Cerebellar cortex (tissue), 1 donor: ENCODE results near the gene KDM4D.
A peak's percentile ranks its signal among the peaks of the same experiment; 100 is the strongest.
"Not testable (repeated sequence)": the region's sequence is repeated elsewhere in the genome, so short reads cannot be mapped to it uniquely, and the experiment has no call there.

Experiments used
- DNase-seq: peaks from one replicate; pipeline ENCODE4 v3.0.0-alpha.2; 2015; ENCODE audit warnings: low spot score

Gene KDM4D

DNA sequence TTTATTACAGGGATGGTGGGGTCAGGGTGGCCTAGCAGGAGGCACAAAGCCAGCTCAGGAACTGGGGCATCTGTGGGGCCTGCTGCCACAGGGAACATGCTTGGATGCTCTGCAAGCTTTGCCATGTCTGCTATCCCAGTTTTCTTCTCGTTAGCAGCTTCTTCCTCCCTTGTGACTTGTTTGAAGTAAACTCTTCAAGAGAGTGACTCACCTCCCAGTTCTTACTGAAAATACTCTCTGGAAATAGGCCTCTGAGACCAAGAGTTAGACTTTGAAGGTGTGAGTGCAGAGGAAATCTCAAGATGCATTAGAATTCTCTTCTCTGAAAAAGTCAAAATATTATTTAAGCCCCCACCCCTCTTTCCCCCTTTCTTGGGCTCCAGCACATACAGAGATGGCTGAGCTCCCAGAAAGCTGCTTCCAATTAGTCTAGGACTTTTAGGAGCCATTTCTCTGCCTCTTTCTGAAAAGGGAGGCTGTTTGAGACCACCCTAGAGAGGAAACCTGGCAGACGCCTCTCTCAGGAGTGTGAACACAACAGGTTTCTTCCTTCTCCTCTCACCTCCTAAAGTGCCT, 15.3 kb upstream of the KDM4D start:
- DNase-seq, result no peak

DNA sequence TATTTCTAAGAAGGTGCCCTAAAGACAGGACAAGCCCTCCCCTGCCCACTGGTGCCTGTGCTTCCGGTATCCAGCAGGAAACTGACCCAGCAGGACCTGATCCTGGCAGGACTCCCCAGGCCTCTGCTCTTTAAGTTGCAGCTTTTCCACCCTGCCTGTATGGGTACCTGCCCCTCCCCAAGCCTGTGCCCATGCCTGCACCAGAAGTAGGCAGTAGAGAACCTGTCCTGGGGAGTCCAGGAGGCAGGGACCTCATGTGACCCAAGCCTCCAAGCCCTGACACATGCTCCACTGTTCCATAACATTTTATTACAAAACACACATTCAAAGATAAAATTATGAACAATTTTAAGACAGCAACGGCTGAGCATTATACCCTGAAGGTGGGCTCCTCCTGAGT, 14.3 kb upstream of the KDM4D start:
- no peak for DNase-seq

DNA sequence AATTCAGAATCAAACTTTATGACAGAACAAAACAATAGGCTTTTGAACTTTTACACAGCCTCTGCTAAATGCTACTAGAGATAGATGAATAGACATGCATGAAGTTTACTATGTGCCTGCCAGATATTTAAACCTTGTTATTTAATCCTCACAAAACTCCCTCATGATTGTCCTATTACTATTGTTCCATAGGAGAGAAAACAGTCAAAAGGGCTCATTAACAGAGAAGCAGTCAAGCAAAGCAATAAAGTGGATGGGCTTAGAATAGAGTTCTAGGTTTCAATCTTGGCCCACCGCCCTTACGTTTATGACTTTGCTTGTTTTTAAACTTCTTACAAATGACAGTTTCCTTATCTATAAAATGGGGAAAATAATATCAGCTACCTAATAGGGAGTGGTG, 13.0 kb upstream of the KDM4D start:
- no peak for DNase-seq

DNA sequence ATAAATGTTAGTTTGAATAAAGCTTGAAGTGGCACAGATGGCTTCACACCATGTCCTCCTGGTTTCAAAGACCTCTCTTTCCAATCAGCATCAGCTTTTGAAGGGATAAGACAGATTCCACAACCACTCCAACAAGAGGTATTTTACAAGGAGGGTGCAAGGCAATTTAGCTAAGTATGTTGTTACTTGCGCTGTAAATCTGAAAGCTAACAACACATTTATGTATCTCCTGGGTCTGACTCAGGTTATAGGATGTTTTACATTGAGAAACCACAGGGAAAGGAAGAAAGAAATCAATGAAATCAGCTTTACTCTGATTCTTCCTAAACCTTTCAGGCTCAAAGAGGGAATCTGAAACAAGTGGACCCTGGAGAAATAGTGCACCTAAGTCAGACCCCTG, 12.3 kb upstream of the KDM4D start:
- DNase-seq, result no peak

DNA sequence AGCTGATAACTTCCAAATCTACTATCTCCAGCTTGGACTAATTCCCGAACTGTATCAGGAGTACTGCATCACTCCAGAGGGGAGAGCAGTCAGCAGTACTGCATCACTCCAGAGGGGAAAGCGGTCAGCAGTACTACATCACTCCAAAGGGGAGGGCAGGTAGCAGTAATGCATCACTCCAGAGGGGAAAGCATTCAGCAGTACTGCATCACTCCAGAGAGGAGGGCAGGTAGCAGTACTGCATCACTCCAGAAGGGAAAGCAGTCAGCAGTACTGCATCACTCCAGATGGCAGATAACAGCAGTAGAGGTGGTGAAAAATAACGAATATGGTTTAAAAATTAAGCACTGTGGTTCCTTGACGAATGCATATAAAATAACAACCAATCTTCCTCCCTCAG, 8.6 kb upstream of the KDM4D start:
- no peak for DNase-seq

DNA sequence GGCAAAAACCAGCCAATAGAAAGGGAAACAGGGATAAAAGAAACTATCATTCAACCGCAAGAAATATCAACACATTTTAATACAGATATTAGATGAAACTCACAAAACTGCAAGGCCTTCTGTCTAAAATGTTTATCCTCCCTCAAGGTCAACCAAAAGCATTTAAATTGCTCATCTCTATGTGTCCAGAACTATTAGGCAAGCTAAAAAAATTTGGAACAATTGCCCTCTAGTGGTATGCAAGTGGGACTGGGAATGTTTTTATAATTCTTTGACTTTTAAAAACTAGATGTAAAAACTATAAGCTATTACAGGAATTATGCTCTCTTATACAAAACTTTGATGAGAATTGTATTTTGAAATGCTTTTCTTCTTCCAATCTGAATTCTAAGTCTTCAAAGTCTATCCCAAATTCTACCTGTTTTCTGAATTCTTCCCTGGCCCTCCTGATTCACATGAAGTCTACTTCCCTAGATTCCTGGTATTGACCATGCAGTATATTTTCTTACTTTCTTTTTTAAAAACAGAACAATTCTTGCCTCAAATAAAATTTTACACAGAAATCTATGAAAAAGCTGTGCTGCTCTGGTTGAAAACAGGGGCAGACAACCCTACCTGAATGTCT, 5.1 kb upstream of the KDM4D start:
- DNase-seq, result peak; percentile 22

DNA sequence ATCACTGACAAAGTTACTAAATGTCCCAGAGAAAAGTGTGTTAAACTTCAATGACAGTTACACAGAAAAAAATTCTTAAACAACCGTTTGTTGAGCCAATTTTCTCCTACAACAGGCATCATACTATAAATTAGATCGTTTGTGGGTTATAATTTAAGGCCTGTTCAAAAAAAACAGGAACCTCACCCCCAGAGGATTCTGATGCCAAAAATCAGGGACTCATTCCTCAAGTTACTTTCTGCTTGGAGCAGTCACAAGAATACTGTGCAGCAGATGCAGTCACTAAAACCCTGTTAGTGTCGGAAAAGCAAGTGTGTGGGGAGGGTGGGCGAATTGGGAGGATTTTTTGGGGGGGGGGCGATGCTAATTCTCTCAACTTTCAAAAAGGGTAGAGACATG, 810 bp upstream of the KDM4D start:
- no peak for DNase-seq

DNA sequence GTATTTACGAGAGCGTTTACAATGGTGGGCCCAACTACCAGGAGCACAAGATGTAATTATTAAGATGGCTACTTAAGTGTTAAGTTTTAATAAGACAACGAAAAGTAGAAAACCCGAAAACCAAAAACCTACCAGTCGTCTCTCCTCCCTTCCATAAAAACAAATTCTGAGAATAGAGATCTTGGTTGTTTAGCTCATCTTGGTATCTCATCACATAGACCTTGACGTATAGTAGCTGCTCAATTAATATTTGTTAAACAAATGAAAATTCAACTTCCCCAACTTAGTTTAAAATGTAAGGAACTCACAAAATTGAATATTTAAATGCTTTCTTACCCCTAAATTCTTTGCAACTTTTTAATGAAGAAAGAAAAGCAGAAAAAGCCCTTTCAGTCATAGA, 669 bp downstream of the KDM4D start:
- no peak for DNase-seq

DNA sequence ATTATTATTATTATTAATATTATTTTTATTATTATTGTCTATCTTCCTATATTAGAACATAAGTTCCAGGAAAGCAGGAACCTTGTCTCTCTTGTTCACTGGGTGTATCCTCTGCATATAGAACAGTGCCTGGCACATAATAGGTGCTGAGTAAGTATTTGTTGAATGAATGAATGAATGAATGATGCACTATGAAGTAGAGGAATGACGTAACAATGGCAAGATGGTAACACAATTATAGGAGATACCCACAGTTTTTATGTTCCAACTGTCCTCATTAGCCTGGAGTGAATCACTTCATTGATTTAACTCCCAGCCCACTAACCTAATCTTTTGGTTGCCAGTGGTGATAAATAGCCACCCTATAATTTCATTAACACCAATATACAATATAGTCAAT, 2.1 kb downstream of the KDM4D start:
- DNase-seq, result no peak

DNA sequence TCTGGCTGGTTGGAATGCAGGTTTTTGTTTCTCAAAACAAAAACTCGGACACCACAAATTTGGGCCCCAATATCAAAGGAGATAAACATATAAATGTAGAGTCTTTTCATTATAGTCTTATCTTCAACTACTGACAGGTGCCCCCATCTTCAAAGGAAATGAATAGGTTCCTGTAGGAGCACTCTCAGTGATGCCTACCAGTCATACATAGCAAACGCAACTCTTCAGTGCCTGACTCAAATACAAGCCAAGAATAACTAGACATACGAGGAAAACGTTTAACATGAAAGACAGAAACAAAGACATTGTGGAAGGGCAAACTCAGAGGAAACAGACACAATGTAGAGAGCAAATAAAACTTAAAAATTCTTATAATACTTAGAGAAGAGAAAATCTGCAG, 13.9 kb downstream of the KDM4D start:
- DNase-seq, result no peak

DNA sequence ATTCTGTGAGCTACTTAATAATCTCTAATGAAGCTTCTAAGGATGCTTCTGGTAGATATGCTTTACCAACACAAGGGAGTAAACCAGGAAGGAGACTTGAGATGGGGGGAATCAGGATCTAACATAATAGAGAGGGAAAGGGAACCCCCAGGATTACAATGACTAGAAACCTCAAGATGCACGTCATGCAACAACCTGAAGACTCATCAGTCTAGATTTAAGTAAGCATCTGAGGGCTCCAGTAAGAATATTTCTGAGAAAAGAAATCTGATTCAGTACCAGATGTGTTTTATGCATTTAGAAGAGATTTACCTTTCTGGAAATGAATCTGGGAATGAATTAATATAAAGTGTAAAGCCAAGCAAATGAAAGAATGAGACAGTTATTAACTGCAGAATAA, 15.2 kb downstream of the KDM4D start:
- DNase-seq, result no peak

DNA sequence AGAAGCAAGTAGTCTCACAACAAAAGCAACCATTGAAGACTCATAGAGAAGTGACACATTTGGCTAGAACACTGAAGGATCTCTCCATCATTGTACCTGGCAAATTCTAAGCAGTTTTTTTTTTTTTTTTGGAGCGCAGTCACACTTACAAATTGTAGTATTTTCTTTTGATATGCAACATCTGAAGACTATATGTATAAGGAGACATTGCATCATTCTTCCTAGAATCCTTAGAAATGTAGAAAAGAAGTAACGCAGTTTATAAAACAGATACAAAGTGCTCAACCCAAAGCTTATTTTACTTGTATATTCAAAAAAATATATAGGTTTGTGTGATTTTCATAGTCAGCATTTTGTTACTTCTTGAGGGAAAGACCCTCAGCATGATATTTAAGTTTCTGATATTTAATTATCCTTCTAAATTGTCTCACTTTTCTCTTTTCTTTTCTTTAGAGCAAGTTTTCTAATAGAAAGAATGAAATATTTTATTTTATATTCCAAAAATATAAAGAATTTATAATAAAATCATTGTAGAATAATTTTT, 20.0 kb downstream of the KDM4D start:
- DNase-seq, result no peak

DNA sequence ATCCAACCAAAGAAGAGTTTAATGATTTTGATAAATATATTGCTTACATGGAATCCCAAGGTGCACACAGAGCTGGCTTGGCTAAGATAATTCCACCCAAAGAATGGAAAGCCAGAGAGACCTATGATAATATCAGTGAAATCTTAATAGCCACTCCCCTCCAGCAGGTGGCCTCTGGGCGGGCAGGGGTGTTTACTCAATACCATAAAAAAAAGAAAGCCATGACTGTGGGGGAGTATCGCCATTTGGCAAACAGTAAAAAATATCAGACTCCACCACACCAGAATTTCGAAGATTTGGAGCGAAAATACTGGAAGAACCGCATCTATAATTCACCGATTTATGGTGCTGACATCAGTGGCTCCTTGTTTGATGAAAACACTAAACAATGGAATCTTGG, 23.9 kb downstream of the KDM4D start:
- DNase-seq, result no peak

DNA sequence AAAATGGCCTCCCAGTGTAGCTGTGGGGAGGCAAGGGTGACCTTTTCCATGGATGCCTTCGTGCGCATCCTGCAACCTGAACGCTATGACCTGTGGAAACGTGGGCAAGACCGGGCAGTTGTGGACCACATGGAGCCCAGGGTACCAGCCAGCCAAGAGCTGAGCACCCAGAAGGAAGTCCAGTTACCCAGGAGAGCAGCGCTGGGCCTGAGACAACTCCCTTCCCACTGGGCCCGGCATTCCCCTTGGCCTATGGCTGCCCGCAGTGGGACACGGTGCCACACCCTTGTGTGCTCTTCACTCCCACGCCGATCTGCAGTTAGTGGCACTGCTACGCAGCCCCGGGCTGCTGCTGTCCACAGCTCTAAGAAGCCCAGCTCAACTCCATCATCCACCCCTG, 24.8 kb downstream of the KDM4D start:
- DNase-seq, result no peak

DNA sequence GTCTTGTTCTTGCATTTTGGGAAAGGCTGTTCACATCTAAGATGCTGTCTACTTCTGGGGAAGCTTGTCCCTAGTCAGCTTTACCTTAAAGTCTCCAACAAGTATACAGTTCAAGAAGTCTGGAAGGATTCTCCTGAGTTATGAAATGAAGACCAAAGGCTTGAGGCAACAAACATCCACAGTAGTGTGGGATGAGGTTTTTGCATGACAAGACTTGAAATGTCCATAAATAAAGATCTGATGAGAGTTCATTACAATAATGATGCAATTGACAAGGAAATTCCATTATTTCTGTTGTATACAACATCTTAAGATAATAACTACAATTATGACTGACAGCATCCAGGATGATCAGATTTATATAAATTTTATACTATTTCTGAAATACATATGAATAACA, 30.2 kb downstream of the KDM4D start:
- DNase-seq, result no peak

DNA sequence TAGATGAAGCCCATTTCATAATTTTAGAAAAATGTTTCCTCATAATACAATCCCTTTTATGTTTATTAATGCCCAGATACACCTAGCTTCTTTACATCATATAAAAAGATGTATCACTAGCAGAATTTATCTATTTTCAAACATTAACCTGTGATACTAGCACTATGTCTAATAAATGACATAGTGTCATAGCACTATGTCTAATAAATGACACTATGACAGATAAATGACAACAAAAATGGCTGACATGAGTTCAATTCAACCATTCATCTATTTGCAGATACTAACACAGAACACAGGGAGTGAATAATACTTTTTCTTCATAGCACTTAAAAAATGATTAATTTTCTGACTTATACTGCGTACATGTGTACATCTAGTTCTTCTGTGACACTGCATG, 32.1 kb downstream of the KDM4D start:
- DNase-seq, result no peak

DNA sequence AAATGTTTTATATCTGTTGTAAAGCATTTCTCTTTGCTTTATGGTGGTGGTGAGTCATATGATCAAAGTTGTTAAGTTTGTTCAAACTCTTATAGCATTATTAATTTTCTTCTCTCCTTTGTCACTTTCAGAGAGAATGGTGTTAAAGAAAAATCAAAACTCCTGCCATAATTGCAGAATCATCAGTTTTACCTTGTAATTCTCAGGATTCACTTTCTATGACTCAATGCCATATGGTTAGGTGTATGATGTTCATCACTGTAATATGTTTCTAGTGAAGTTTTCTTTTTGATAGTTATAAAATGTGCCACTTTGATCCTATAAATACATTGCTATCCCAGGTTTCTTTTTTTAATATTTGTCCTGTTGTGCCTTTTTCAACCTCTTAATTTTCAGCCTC, 37.9 kb downstream of the KDM4D start:
- DNase-seq, result no peak

DNA sequence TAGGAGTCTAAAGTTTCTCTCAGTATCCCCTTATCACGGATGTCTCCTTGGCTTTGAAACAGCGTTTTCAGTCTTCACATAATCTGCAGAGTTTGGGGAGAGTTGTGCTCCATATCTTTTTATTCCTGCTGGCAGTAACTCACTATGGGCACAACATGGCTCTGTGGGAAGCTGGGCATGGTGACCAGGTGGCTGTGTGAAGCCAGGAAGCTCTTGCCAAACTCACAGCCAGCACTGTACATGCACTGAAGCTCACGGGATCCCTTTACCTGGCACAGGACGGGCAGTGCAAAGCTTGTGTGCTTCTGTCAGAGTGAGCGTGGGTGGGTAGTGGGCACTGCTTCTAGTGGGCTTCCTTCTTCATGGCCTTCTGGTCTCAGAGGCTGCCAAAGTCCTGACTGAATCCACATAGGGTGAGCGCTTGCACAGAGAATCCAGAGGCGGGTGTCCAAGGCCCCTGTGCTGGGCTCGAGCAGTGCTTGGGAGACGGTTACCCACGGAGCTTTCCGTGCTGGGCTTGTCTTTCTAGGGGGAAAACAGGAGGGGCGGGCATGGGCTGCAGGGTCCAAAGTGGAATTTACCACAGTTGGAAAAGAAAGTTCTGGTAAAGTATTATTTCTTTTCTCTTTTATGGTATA, 40.8 kb downstream of the KDM4D start:
- peak; percentile 77 for DNase-seq

DNA sequence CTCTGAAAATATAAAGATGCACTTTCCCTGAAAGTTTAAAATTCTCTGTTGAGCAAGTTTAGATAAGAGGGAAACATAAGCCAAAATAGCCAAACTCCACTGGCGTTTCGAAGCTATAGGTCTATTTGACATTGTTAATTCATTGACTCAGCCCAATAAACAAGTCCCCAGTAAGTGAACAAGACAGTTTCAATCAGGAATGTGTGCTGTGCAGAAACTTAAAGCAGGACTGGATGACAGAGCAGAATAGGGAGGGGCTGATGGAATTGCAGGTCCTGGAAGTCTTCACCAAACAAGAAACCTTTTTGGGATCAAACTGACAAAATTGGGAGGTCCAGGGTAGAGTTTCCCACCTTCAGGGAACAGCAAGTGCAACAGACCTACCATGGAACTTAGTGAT, 42.6 kb downstream of the KDM4D start:
- no peak for DNase-seq

DNA sequence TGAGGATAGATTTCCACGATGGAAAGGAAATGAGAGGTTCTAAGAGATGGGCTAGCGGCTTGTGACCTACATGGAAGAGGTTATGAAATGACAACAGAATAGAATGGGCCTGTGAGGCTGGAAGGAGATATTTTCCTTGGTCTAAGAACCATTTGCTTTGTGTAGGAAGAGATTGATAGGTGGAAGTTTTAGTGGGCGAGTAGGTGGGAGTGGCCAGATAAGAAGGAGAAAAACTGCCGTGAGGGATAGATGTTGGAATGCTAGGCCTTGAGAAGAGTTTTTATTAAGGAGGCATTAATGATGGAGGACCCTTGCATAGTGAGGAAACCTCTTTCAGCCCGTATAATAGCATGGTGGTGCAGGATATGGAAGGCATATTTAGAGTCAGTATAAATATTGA, 48.0 kb downstream of the KDM4D start:
- not testable (repeated sequence) for DNase-seq

DNA sequence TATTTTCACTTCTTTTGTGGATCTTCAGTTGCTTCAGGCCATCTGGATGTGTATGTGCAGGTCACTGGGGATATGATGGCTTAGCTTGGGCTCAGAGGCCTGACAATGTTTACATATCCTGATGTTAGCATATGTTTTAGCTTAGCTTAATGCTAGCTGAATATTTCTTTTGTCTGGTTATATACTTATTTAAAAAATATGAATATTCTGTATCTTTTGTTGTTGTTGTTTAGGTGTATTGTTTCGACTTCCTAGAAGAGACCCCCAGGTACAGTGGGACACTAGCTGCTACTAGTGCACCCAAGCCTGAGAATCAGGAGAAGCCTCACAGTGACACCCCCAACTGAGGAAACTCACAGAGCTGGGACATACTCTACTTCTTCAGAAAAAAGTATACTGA, 51.4 kb downstream of the KDM4D start, which contains the start of gene KDM4E:
TSS of gene KDM4E (plus strand) at position 301 of the 400 bp plus-strand sequence. CDS start 300 bp downstream, outside the sequence.
- DNase-seq, result no peak

DNA sequence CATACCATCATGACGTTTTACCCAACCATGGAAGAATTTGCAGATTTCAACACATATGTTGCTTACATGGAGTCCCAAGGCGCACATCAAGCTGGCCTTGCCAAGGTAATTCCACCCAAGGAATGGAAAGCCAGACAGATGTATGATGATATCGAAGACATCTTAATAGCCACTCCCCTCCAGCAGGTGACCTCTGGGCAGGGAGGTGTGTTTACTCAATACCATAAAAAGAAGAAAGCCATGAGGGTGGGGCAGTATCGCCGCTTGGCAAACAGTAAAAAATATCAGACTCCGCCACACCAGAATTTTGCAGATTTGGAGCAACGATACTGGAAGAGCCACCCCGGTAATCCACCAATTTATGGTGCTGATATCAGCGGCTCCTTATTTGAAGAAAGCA, 52.1 kb downstream of the KDM4D start:
- not testable (repeated sequence) for DNase-seq

DNA sequence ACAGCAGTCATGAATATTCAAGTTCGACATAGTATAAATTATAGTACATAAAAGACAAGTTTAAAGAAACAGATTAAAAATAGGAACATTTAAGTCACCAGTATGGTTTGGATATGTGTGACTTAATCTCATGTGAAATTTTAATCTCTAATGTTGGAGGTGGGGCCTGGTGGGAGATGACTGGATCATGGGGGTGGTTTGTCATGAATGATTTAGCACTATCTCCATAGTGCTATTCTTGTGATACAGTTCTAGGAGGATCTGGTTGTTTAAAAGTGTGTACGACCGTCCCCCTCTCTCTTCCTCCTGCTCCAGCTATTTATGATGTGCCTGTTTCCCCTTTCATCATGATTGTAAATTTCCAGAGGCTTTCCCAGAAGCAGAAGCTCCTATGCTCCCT, 54.8 kb downstream of the KDM4D start:
- no peak for DNase-seq

DNA sequence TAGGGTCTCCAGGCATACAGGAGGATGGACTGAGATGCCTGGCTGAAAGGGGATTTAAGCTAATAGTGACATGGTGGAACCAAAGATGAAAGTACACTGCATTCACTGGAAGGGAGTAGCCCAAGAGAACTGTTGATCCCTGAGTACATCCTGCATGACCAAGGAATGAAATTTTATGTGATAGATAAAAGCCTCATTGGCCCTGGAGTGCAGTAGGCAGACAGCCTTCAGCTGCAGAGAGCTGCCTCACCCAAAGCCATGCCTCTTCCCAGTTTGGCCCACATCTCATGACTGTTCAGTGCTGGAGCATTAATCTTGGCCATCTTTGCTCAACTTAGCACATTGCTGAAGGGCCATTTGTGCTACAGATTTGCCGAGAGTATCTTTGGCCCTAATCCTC, 59.5 kb downstream of the KDM4D start:
- no peak for DNase-seq
